Renal cortex interstitium (tissue), 11 donors: Measurements from ENCODE around the gene GARNL3. TPM values are rescaled to one million over a fixed set of nuclear protein-coding genes. Genes with fewer than 3 reads are reported as not detected.

ENCODE experiments used
- DNase-seq, 11 donors: peaks; one replicate each; pipeline ENCODE4 v3.0.0-alpha.2; 2013; ENCODE audit warnings: low read depth in 9 of 11, low spot score in 4 of 11; ENCODE audit errors: extremely low read depth in 1 of 11
- polyA plus RNA-seq, 3 donors: library from polyadenylated mRNA; unstranded; fragments of 120-200 nt; gene quantifications; one replicate each; pipeline ENCODE4 v1.2.1, GENCODE V29; 2013; ENCODE audit not compliant: insufficient read length in 3 of 3

Gene GARNL3
- polyA plus RNA-seq, 3 donors: 13.9 to 18.1 (median 16.1) TPM

- no peak for DNase-seq
These were observed 2.0 kb upstream of the GARNL3 start for GRCh38 chr9:127262602-127263001.

DNA sequence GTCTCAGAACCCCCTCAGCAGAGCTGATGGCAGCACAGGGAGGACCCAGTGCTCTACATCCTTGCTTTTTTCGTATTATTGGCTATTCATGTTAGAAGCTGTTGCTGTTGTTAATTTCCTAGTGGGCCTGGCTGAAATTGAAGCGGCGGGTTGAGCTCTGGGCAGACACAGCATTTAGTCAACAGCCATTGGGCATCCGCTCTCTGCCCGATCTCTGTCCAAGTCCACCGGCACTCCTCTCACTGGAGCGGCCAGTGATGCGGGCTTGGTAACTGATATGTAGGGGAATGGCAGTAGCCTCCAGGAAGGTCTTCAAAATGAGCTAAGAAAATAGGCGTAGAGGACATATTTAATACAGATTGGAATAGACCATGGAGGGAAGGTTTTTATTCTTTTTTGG is 1.3 kb upstream of the GARNL3 start:
- no peak for DNase-seq

GRCh38 chr9:127263664-127264063 is 910 bp upstream of the GARNL3 start:
- no peak for DNase-seq

- no peak for DNase-seq
These were observed 3.4 kb downstream of the GARNL3 start for GRCh38 chr9:127267793-127268525.

DNA sequence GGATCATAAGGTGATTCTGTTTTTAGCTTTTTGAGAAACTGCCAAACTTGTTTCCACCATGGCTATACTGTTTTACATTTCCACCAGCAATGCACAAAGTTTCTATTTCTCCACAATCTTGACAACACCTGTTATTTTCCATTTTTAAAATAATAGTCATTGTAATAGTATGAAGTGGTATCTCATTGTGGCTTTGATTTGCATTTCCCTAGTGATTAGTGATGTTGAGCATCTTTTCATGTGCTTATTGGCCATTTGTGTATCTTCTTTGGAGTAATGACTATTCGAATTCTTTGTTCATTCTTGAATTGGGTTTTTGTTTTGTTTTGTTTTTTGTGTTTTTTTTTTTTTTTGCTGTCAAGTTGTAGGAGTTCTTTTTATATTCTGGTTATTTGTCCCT is 4.9 kb downstream of the GARNL3 start:
- no peak for DNase-seq

- no peak for DNase-seq
These were observed 8.8 kb downstream of the GARNL3 start for GRCh38 chr9:127273326-127273725.

- no peak for DNase-seq
These were observed 12.5 kb downstream of the GARNL3 start for GRCh38 chr9:127277099-127277498.

- DNase-seq: no peak
These were observed 13.2 kb downstream of the GARNL3 start for GRCh38 chr9:127277770-127278169.

DNA sequence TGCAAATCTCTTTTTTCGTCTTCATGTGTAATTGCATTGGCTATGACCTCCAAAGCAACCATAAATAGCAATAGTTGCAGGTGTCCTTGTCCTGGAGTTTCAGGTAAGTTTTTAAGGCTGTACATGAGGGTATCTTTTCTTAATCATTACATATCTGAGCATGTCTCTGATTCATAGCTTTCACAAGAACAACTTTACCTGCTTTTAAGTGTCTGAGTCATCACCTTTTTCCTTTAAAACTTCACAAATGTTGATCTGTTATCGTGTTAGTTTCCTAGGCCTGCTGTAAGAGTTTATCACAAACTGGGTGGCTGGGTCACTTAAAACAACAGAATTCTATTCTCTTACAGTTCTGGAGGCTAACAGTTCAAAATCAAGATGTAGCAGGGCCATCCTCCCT is 13.8 kb downstream of the GARNL3 start:
- DNase-seq: no peak

- no peak for DNase-seq
These were observed 15.2 kb downstream of the GARNL3 start for GRCh38 chr9:127279717-127280285.

DNA sequence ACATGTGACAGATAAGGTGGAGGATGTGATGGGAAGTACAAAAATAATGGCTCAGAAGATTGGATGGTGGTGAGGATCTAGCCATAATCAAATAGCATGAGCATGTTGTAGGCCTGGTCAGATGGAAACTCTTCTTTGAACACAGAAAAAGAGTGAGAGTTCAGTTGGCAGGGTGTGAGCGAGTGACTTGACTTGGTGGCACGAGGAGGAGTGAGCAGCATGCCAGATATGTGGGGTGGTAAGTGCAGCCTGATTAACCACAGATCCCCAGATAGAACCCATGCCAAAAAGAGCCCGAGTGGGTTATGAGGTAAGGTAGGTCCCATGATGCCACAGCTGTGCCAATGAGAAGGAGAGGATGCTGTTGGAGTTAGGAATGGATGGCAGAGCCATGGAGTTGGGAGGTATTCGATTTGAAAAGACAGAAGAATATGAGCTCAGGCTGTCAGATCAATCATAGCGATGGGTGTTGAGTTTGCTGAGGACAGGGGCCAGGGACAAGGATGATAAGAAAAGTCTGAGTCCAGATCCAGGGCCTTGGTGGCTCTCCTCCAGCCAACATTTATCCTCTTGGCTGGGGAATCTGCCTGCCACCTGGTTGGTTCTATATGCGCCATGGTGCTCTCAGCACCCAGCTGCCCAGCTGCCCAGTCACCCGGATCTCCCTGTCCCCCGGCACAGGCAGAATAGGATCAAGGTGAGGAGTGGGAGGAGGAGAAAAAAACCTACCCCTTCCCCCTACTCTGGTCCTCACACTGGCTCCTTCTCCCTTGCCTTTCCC is 16.5 kb downstream of the GARNL3 start:
- DNase-seq: no peak

DNA sequence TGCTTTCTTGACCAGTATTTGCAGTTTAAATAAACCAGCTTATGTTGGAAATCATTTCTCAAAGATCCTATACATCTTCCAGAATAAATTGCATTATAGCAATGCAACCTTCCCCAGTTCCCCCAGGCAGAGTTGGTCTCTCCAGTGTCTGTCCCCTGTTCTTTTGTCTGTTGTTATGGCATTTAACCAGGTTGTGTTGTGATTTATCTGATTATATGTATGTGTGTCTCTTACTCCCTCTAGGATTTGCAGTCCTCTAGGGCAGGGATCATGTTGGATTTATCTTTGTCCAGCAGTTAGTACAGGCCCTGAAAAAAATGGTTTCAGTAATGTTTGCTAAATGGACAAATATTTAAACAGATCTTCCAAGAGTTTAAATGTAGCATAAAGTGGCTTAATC is 17.3 kb downstream of the GARNL3 start:
- DNase-seq: no peak

DNA sequence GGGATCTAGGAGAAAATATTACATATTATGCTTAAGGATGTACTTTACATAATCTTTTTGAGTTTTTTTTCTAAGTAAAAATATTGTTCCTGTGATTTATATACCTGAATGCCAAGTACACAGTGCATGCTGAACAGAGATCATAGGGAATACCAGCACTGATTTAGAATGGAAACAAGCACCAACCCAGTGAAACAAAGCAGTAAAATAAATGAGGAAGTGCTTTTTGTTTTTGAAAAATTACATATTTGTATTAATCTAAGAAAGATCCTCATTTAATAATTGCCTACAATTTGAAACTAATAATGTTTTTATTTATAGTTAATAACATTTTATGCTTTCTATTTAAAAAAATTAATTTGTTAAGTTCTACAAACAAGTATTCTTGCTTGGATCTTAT is 18.0 kb downstream of the GARNL3 start:
- DNase-seq: no peak

- DNase-seq: no peak
These were observed 18.6 kb downstream of the GARNL3 start for GRCh38 chr9:127283135-127283534.

- no peak for DNase-seq
These were observed 19.4 kb downstream of the GARNL3 start for GRCh38 chr9:127283917-127284497.

DNA sequence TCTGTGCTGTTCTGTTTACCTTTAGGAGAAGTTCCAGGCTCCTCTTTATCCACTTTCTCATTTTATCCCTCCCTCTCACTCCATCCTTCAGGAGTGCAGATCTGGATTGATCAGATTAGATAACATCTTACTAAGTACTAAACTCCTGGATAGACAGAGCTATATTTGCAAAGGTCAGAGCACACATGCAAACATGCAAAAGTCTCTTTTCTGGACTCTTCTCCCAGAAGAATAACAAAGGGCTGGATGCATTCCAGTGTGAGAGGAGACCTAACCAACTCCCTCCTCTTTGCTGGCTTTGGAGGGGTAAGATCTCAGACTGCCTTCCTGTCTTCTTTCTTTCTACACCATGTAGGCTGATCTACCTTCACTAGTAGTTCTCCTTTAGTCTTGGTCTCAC is 21.4 kb downstream of the GARNL3 start:
- DNase-seq: no peak

DNA sequence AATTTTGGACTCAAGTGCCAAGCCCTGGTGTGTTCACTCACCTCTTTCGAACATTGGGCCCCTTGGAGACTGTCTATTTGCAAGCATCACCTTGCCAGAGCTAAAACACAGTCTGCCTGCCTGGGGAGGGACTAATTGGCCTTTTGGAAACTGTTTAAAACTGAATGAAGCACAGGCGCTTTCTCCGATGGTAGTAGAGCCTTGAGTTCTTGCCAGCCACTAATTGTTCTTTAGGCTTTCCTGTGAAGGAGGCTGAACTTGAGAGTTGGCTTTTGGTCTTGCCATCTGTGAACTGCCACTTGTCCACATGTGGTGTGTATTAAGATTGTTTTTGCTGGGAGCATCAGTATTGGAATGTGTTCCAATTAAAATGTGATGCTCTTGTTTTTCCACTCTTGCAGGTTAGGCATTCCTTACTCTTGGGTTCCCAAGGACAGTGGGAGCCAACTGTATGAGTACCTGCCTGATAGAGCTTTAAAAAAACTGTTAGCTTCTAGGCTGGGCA is 26.0 kb downstream of the GARNL3 start:
- no peak for DNase-seq

DNA sequence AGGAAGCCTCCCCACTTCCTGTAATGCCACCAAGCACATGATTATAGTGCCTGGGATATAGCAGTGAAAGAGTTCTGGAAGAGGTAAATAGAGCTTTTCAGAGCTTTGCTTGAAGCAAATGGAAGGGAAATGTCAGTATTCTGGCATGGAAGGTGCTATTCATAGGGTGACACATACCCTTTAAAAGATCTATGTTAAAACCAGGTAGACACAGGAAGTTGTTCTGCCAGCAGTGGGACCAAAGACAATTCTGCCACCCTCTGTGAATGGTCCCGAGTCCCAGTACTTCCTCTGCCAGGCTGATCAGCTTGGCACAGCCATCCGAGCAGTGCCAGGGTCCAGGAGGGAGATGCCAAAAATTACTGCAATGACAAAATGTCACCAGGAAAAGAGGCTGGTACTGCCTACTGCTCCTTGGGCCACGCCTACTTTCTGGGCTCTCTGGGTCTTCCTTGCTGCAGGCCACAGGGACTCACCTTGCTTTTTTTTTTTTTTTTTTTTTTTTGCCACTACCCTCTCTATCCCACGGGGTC is 26.7 kb downstream of the GARNL3 start:
- DNase-seq: no peak

DNA sequence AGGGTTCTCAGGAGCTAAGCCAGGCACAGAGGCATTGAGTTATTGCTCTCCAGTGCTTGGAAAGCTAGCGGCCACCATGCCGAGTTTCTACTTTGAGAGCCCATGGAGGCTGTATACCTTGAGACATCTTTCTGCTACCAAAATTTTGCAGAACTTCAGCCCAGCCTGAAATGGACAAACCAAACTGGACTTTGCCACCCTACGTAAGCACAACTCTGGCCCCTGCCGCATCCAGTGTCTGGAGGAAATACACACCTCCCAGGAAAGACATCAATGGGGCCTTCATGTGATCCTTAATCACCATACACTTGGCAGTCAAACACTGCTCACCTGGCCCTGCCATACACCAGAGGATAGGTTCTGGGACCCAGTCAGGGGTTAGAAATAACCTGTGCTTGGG is 27.8 kb downstream of the GARNL3 start:
- DNase-seq: no peak

GRCh38 chr9:127293328-127293727 is 28.8 kb downstream of the GARNL3 start:
- DNase-seq: no peak
